Measurements from ENCODE around the gene DAB2IP. TPM values are rescaled to one million over a fixed set of nuclear protein-coding genes. Genes with fewer than 3 reads are reported as not detected.

The DAB2IP gene
- 56.3 and 59.0 TPM in 2 replicates for total RNA-seq (2022)
- percentile 57 among the genes with signal in this experiment for Bru-seq, nascent RNA
- BruChase-seq, experiment 1, labeled RNA remaining after a 6-hour chase, result percentile 55 among the genes with signal in this experiment
- percentile 54 among the genes with signal in this experiment for BruChase-seq, experiment 2, labeled RNA remaining after a 2-hour chase
- long read RNA-seq, partial matches to known transcripts, result 37 of 40 reads
- long read RNA-seq, other reads (novel, unspliced or antisense), result 3 of 40 reads

DNA sequence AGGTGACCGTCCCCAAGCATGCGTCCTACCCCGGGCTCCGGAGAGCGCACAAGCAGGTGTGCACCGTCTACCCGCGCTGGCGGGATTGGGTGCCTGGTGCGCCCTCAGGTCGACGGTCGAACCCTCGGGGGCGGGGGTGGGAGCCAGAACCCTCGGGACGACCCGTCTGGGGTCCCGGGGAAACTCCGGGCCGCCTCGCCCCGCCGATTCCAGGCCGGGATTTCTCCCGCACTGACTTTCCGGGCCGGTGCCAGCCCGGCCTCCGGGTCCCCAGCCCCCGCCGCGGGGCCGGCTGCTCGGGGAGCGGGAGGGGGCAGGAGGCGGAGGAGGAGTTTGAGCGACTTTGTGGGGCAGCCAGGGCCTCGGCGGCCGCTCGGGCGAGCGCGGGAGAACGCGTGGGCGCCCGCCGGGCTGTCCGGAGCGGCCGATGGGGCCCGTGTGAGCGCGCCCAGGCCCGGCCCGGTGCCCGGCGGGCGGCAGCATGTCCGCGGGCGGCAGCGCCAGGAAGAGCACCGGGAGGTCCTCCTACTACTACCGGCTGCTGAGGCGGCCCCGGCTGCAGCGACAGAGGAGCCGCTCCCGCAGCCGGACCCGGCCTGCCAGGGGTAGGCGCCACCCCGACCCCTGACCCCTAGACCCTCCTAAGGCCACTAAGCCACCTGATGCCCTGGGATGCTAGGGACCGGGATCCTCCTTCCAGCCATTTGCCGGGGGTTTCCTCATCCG lies at the start of gene DAB2IP:
Gene DAB2IP, plus strand, starts transcription at position 340 of the 726 bp plus-strand sequence. Its CDS starts 142 bp downstream, at position 482.
- peak within 1 kb of the TSS; percentile 81 for H3K4me3 Mint-ChIP-seq (ENCODE audit: low read depth, unreplicated experiment)
- peaks cover 12% of the 10 kb centered on the region for H3K4me1 Mint-ChIP-seq (ENCODE audit: low read depth, unreplicated experiment)
- H3K36me3 Mint-ChIP-seq (ENCODE audit: insufficient read depth, unreplicated experiment), result peaks cover 16% of the 10 kb centered on the region
- no peaks in the 10 kb centered on the region for H3K9me3 Mint-ChIP-seq (ENCODE audit: low read depth, unreplicated experiment)
- intact Hi-C loops (cut with micrococcal nuclease; ENCODE audit: unreplicated experiment), result no loop called here
- CTCF ChIA-PET, result no interaction called here
- no peaks in the 10 kb centered on the region for H3K27me3 Mint-ChIP-seq (ENCODE audit: unreplicated experiment)
- peak within 1 kb of the TSS; percentile 59 for H3K27ac Mint-ChIP-seq (ENCODE audit: unreplicated experiment)
- DNase-seq, result peak; percentile 49
- TF ChIP-seq CTCF (IDR thresholded peaks at IDR 0.05; ENCODE audit: unreplicated experiment), result no peak
- BruUV-seq (replicated peaks), result no TSS peak

DNA sequence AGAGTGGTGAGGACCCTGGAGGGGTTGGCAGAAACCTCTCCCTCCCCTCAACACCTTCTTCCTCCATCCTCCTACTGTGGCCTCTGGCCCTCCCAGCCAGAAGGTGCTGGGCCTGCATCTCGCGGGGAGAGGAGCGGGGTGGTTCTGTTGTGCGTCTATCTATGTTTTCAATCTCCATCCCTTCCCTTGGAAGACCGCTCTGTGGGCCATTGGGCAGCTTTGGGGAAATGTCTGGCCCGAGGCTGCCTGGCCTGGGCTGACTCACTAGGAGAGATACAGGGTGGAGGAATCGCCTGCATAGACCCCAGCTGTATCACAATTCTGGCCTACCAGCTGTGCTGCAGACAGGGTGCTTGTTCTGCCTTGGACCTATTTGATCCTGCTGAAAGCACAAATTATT lies 48.4 kb upstream of the DAB2IP start:
- CTCF ChIA-PET, result no interaction called here
- Mint-ChIP-seq H3K36me3 (ENCODE audit: insufficient read depth, unreplicated experiment) (peaks cover 17% of the 10 kb centered on the region), H3K9me3 (ENCODE audit: low read depth, unreplicated experiment) (no peaks in the 10 kb centered on the region), H3K27ac (ENCODE audit: unreplicated experiment) (no peak overlapping the region), H3K4me3 (ENCODE audit: low read depth, unreplicated experiment) (no peak overlapping the region), H3K27me3 (ENCODE audit: unreplicated experiment) (no peaks in the 10 kb centered on the region), H3K4me1 (ENCODE audit: low read depth, unreplicated experiment) (peaks cover 19% of the 10 kb centered on the region)
- intact Hi-C loops (cut with micrococcal nuclease; ENCODE audit: unreplicated experiment), result no loop called here
- DNase-seq, result no peak
- no TSS peak for BruUV-seq (replicated peaks)
- no peak for TF ChIP-seq CTCF (IDR thresholded peaks at IDR 0.05; ENCODE audit: unreplicated experiment)

DNA sequence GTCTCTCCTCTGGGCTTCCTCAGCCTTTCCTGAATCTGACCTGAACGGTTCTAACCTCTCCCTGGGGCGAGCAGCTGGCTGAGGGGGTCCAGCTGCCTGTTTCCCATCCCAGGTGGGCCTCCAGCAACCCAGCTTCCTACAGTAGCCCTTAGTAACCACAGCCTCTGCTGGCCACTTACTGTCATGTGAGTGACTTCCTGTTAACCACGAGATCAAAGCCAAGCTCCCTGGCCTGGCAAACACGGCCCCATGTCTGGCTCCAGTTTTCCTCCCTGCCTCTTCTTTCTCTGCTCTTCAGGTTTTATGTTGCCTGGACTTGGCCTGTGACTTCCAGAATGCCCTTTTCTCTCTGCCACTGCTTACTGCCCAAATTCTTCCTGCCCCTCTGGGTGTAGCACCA lies 47.2 kb upstream of the DAB2IP start:
- Mint-ChIP-seq H3K4me1 (ENCODE audit: low read depth, unreplicated experiment) (peaks cover 19% of the 10 kb centered on the region), H3K4me3 (ENCODE audit: low read depth, unreplicated experiment) (no peak overlapping the region), H3K27me3 (ENCODE audit: unreplicated experiment) (no peaks in the 10 kb centered on the region), H3K27ac (ENCODE audit: unreplicated experiment) (no peak overlapping the region), H3K9me3 (ENCODE audit: low read depth, unreplicated experiment) (no peaks in the 10 kb centered on the region), H3K36me3 (ENCODE audit: insufficient read depth, unreplicated experiment) (peaks cover 10% of the 10 kb centered on the region)
- no peak for TF ChIP-seq CTCF (IDR thresholded peaks at IDR 0.05; ENCODE audit: unreplicated experiment)
- BruUV-seq (replicated peaks), result no TSS peak
- CTCF ChIA-PET, result interaction anchor here (0.9 kb wide), 1 partner anchor 96 kb away, joined by 3 read pairs; no protein-coding TSS in a partner anchor
- intact Hi-C loops (cut with micrococcal nuclease; ENCODE audit: unreplicated experiment), result no loop called here
- no peak for DNase-seq

- CTCF ChIA-PET, result interaction anchor here (0.9 kb wide), 1 partner anchor 96 kb away, joined by 3 read pairs; no protein-coding TSS in a partner anchor
- DNase-seq, result no peak
- H3K4me3 Mint-ChIP-seq (ENCODE audit: low read depth, unreplicated experiment), result no peak overlapping the region
- intact Hi-C loops (cut with micrococcal nuclease; ENCODE audit: unreplicated experiment), result no loop called here
- no peak overlapping the region for H3K27ac Mint-ChIP-seq (ENCODE audit: unreplicated experiment)
- peaks cover 23% of the 10 kb centered on the region for H3K4me1 Mint-ChIP-seq (ENCODE audit: low read depth, unreplicated experiment)
- TF ChIP-seq CTCF (IDR thresholded peaks at IDR 0.05; ENCODE audit: unreplicated experiment), result no peak
- no peaks in the 10 kb centered on the region for H3K27me3 Mint-ChIP-seq (ENCODE audit: unreplicated experiment)
- BruUV-seq (replicated peaks), result no TSS peak
- H3K9me3 Mint-ChIP-seq (ENCODE audit: low read depth, unreplicated experiment), result no peaks in the 10 kb centered on the region
- peaks cover 8% of the 10 kb centered on the region for H3K36me3 Mint-ChIP-seq (ENCODE audit: insufficient read depth, unreplicated experiment)
Measured at GRCh38 chr9:121604654-121605053, 46.8 kb upstream of the DAB2IP start.

Measured in Calu3 (cell line).